Sigmoid colon (tissue), 7 donors: ENCODE measurements around the gene SLC30A9. TPM values are rescaled to one million over a fixed set of nuclear protein-coding genes. Genes with fewer than 3 reads are reported as not detected.

ENCODE experiments used
- DNase-seq: peaks from one replicate; pipeline ENCODE4 v3.0.0-alpha.2; 2019
- H3K27ac ChIP-seq, 4 donors: fragments of 200-600 bp; sonication (generic); one replicate each; pipeline ENCODE4 v1.5.1; 2016 to 2019; ENCODE audit warnings: mild to moderate bottlenecking in 1 of 4
- H3K27me3 ChIP-seq, 3 donors: fragments of 200-600 bp; sonication (generic); one replicate each; pipeline ENCODE4 v1.5.1; 2019; ENCODE audit warnings: mild to moderate bottlenecking in 1 of 3
- H3K36me3 ChIP-seq, 4 donors: fragments of 200-600 bp; sonication (generic); one replicate each; pipeline ENCODE4 v1.5.1; 2016 to 2019
- H3K4me1 ChIP-seq, 4 donors: fragments of 200-600 bp; sonication (generic); one replicate each; pipeline ENCODE4 v1.5.1; 2017 to 2019
- H3K4me3 ChIP-seq, 4 donors: fragments of 200-600 bp; sonication (generic); one replicate each; pipeline ENCODE4 v1.5.1; 2017 to 2019; ENCODE audit warnings: mild to moderate bottlenecking in 2 of 4, moderate library complexity in 1 of 4
- H3K9me3 ChIP-seq, 4 donors: fragments of 200-600 bp in 3 of 4; sonication (generic) in 3 of 4; one replicate each; pipeline versions ENCODE4 v1.5.1 to v1.6.1; 2013 to 2019
- EP300 ChIP-seq, 4 donors: sonication (generic); formaldehyde crosslinking; IDR thresholded peaks; one replicate each; pipeline ENCODE4 v1.6.1; 2017; ENCODE audit warnings: antibody characterized with exemption in 4 of 4
- POLR2A ChIP-seq, 2 donors: fragments of 450-650 bp; IDR thresholded peaks; one replicate each; pipeline ENCODE4 v1.6.1; 2016; ENCODE audit warnings: antibody characterized with exemption in 2 of 2, mild to moderate bottlenecking in 2 of 2, moderate library complexity in 2 of 2
- POLR2AphosphoS5 ChIP-seq, 4 donors: sonication (generic); formaldehyde crosslinking; IDR thresholded peaks; one replicate each; pipeline ENCODE4 v1.6.1; 2017; ENCODE audit warnings: antibody characterized with exemption in 4 of 4
- WGBS, 2 donors: extraction: QIAGEN DNeasy Blood & Tissue Kit; methylation state at CpG; one replicate each; pipeline ENCODE4 v1.1.7; 2013; 5-methylcytosine and 5-hydroxymethylcytosine counted together
- intact Hi-C: fragments of 100-400 bp; cut with DNase I; formaldehyde crosslinking; loops from one replicate; pipeline ENCODE4 v1.15.1; 2023
- polyA plus RNA-seq, 3 donors: library from polyadenylated mRNA; stranded (reverse); fragments of 200-250 nt; gene quantifications; one replicate each; pipeline ENCODE4 v1.2.3, GENCODE V29; 2013
- total RNA-seq, 4 donors: library from RNA; depleted of rRNA; stranded (reverse); fragments of >200 nt; gene quantifications; one replicate each; pipeline ENCODE4 v1.1.0, GENCODE V29; 2016
- TF ChIP-seq, protein P1 (sequence below), 4 experiments: fragments of 450-650 bp in 3 of 4; fragments of 200-600 bp in 1 of 4; IDR thresholded peaks; one replicate each; pipeline ENCODE4 v1.5.1; 2016 to 2019; ENCODE audit warnings: antibody characterized with exemption in 4 of 4, mild to moderate bottlenecking in 3 of 4, moderate library complexity in 2 of 4
- donor health status: healthy with polysubstance abuse.
- donor health status: Bipolar disorder and iron deficiency.
- donor health status: healthy.

The SLC30A9 gene
- total and polyA plus RNA-seq, 7 donors, result 27.2 to 43.5 (median 40.7) TPM

DNA sequence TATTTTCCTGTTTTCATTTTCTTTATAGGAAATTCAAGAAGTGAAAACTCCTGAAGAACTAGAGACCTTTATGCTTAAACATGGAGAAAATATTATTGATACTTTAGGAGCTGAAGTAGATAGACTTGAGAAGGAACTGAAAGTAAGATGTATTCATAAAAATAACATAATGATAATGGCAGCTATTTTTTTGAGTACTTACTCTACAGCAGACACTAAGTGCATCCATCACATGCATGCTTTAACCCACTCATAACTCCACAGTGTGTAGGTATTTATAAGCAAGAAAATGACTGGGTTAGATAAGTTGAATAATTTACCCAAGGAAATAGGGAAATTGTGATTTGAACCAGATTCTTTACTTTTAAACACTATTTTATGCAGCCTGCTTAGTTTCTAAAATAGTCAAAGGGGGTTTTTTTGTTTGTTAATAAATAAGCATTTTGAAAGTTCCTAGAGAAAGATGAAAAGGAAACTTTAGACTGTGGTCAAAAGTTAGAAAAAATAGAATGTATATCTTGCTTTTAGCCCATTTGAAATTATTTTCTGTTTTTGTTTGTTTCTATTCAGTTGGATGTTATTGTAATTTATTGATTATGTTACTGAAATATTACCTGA lies 88.0 kb downstream of the SLC30A9 start:
- TF ChIP-seq EP300 (IDR thresholded peaks at IDR 0.05), result no peak
- TF ChIP-seq POLR2A (IDR thresholded peaks at IDR 0.05), result no peak
- TF ChIP-seq, protein P1, sequence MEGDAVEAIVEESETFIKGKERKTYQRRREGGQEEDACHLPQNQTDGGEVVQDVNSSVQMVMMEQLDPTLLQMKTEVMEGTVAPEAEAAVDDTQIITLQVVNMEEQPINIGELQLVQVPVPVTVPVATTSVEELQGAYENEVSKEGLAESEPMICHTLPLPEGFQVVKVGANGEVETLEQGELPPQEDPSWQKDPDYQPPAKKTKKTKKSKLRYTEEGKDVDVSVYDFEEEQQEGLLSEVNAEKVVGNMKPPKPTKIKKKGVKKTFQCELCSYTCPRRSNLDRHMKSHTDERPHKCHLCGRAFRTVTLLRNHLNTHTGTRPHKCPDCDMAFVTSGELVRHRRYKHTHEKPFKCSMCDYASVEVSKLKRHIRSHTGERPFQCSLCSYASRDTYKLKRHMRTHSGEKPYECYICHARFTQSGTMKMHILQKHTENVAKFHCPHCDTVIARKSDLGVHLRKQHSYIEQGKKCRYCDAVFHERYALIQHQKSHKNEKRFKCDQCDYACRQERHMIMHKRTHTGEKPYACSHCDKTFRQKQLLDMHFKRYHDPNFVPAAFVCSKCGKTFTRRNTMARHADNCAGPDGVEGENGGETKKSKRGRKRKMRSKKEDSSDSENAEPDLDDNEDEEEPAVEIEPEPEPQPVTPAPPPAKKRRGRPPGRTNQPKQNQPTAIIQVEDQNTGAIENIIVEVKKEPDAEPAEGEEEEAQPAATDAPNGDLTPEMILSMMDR (IDR thresholded peaks at IDR 0.05), result no peak
- TF ChIP-seq POLR2AphosphoS5 (IDR thresholded peaks at IDR 0.05), result no peak
- peaks cover 0 to 54% (median 2%) of the 10 kb centered on the region in 4 donors for H3K36me3 ChIP-seq
- no peaks in the 10 kb centered on the region for H3K9me3 ChIP-seq
- no peak for DNase-seq
- H3K4me3 ChIP-seq, result no peak overlapping the region
- no peaks in the 10 kb centered on the region for H3K27me3 ChIP-seq
- no peak overlapping the region for H3K27ac ChIP-seq
- H3K4me1 ChIP-seq, result no peaks in the 10 kb centered on the region
- intact Hi-C loops, result no loop called here

DNA sequence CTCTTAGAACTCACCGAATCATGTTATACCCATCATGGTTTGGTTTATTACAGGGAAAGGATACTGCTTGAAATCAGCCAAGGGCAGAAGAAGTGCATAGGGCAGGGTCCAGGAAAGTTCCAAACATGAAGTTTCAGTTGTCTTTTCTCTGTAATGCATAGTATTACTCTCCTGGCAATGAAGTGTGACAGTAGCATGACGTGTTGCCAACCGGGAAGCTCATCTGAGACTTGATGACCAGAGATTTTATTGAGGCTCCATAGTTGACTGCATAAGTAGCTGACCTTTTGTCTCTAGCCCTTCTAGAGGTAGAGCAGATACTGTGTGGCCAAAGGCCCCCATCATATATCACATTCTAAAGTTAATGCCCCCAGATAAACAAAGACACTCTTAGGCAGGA lies 90.0 kb downstream of the SLC30A9 start:
- no peak for DNase-seq
- peaks cover 0 to 56% (median 2%) of the 10 kb centered on the region in 4 donors for H3K36me3 ChIP-seq
- intact Hi-C loops, result no loop called here

DNA sequence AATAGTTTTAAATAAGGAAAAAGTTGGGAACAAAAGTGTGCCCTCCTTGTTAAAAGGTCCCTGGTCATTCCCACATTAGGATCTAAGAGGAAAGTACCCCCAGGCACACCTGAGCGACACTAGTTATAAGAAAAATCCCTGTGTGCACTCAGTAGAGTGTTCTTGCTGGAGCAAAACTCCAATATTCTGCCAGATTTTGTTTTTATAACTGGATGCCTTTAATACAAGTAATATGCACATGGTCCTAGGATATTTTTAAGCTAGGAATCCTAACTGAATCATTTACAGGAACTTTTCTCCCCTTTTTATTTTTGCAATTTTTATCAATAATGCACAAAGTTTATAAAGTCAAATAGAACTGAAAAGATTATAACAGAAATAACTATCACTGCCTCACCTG lies 93.5 kb downstream of the SLC30A9 start:
- intact Hi-C loops, result no loop called here

More for the DNA sequence above, 90.0 kb downstream of the SLC30A9 start:
- no peak overlapping the region for H3K4me3 ChIP-seq
- no peaks in the 10 kb centered on the region for H3K4me1 ChIP-seq
- 94 to 97% methylated on average over 3 of the region's 3 CpGs for WGBS, 2 donors
- no peaks in the 10 kb centered on the region for H3K9me3 ChIP-seq
- TF ChIP-seq POLR2AphosphoS5 (IDR thresholded peaks at IDR 0.05) (no peak), POLR2A (IDR thresholded peaks at IDR 0.05) (no peak), EP300 (IDR thresholded peaks at IDR 0.05) (no peak)
- TF ChIP-seq, protein P1 (IDR thresholded peaks at IDR 0.05), result no peak
- H3K27me3 ChIP-seq, result no peaks in the 10 kb centered on the region
- no peak overlapping the region for H3K27ac ChIP-seq

DNA sequence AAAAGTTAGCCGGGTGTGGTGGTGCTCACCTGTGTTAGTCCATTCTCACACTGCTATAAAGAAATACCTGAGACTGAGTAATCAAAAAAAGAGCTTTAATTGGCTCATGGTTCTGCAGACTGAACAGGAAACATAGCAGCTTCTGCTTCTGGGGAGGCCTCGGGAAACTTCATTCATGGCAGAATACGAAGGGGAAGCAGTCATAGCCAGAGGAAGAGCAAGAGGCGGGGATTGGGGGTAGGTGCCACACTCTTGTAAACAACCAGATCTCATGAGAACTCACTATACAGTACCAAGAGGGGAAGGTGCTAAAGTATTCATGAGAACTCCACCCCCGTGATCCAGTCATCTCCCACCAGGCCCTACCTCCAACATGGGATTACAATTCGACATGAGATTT lies 98.1 kb downstream of the SLC30A9 start:
- intact Hi-C loops, result no loop called here
- TF ChIP-seq EP300 (IDR thresholded peaks at IDR 0.05) (no peak), POLR2AphosphoS5 (IDR thresholded peaks at IDR 0.05) (no peak), POLR2A (IDR thresholded peaks at IDR 0.05) (no peak)
- TF ChIP-seq, protein P1 (IDR thresholded peaks at IDR 0.05), result no peak

More for the DNA sequence above, 93.5 kb downstream of the SLC30A9 start:
- no peak overlapping the region for H3K4me3 ChIP-seq
- TF ChIP-seq, protein P1 (IDR thresholded peaks at IDR 0.05), result no peak
- TF ChIP-seq POLR2A (IDR thresholded peaks at IDR 0.05) (no peak), POLR2AphosphoS5 (IDR thresholded peaks at IDR 0.05) (no peak), EP300 (IDR thresholded peaks at IDR 0.05) (no peak)
- H3K4me1 ChIP-seq, result no peaks in the 10 kb centered on the region
- H3K27me3 ChIP-seq, result no peaks in the 10 kb centered on the region
- peaks cover 0 to 57% (median 2%) of the 10 kb centered on the region in 4 donors for H3K36me3 ChIP-seq
- no peaks in the 10 kb centered on the region for H3K9me3 ChIP-seq
- DNase-seq, result no peak
- WGBS, 2 donors, result 93 to 100% methylated on average over 1 of the region's 1 CpG
- H3K27ac ChIP-seq, result no peak overlapping the region

More for the DNA sequence above, 98.1 kb downstream of the SLC30A9 start:
- no peaks in the 10 kb centered on the region for H3K4me1 ChIP-seq
- 89 to 94% methylated on average over 6 of the region's 6 CpGs for WGBS, 2 donors
- no peak overlapping the region for H3K27ac ChIP-seq
- no peaks in the 10 kb centered on the region for H3K9me3 ChIP-seq
- H3K4me3 ChIP-seq, result no peak overlapping the region
- peaks cover 0 to 25% (median 0%) of the 10 kb centered on the region in 4 donors for H3K36me3 ChIP-seq
- no peak for DNase-seq
- H3K27me3 ChIP-seq, result no peaks in the 10 kb centered on the region
